Putamen (tissue), 1 donor: ENCODE results near the gene ANO1.

Source experiments
- DNase-seq: peaks from one replicate; pipeline ENCODE4 v3.0.0-alpha.2; 2016; ENCODE audit warnings: low spot score

Gene ANO1

GRCh38 chr11:70164705-70165104 lies 86.6 kb downstream of the ANO1 start:
- no peak for DNase-seq

GRCh38 chr11:70167120-70167519 lies 89.0 kb downstream of the ANO1 start:
- DNase-seq, result no peak

- DNase-seq, result no peak
Observed at GRCh38 chr11:70167723-70168404, 89.7 kb downstream of the ANO1 start.

- DNase-seq, result no peak
Observed at GRCh38 chr11:70168405-70168754, 90.3 kb downstream of the ANO1 start.

- DNase-seq, result no peak
Observed at GRCh38 chr11:70169127-70169526, 91.0 kb downstream of the ANO1 start.

- no peak for DNase-seq
Observed at GRCh38 chr11:70169632-70170031, 91.5 kb downstream of the ANO1 start.

- no peak for DNase-seq
Observed at GRCh38 chr11:70170596-70171210, 92.6 kb downstream of the ANO1 start.

- DNase-seq, result no peak
Observed at GRCh38 chr11:70173018-70173417, 94.9 kb downstream of the ANO1 start.

- DNase-seq, result no peak
Observed at GRCh38 chr11:70174547-70175235, 96.6 kb downstream of the ANO1 start.

- DNase-seq, result no peak
Observed at GRCh38 chr11:70175236-70175698, 97.2 kb downstream of the ANO1 start.

- no peak for DNase-seq
Observed at GRCh38 chr11:70176940-70177689, 99.0 kb downstream of the ANO1 start.

GRCh38 chr11:70180906-70181305 lies 102.8 kb downstream of the ANO1 start:
- DNase-seq, result no peak

GRCh38 chr11:70182266-70182665 lies 104.1 kb downstream of the ANO1 start:
- DNase-seq, result no peak

GRCh38 chr11:70183032-70183431 lies 104.9 kb downstream of the ANO1 start:
- no peak for DNase-seq

GRCh38 chr11:70183483-70184176 lies 105.5 kb downstream of the ANO1 start:
- DNase-seq, result no peak

- DNase-seq, result no peak
Observed at GRCh38 chr11:70184396-70184795, 106.3 kb downstream of the ANO1 start.

GRCh38 chr11:70185348-70186055 lies 107.4 kb downstream of the ANO1 start:
- no peak for DNase-seq

- DNase-seq, result no peak
Observed at GRCh38 chr11:70186420-70186819, 108.3 kb downstream of the ANO1 start.

GRCh38 chr11:70186936-70187335 lies 108.8 kb downstream of the ANO1 start:
- DNase-seq, result no peak

- DNase-seq, result no peak
Observed at GRCh38 chr11:70187771-70188170, 109.7 kb downstream of the ANO1 start.

GRCh38 chr11:70189622-70190021 lies 111.5 kb downstream of the ANO1 start:
- DNase-seq, result no peak
